Retina (tissue), 1 donor: ENCODE results near the gene LRRC8A.
"Not testable (repeated sequence)": the region's sequence is repeated elsewhere in the genome, so short reads cannot be mapped to it uniquely, and the experiment has no call there.

ENCODE experiments used
- DNase-seq: peaks from one replicate; pipeline ENCODE4 v3.0.0-alpha.2; 2016

The LRRC8A gene

DNA sequence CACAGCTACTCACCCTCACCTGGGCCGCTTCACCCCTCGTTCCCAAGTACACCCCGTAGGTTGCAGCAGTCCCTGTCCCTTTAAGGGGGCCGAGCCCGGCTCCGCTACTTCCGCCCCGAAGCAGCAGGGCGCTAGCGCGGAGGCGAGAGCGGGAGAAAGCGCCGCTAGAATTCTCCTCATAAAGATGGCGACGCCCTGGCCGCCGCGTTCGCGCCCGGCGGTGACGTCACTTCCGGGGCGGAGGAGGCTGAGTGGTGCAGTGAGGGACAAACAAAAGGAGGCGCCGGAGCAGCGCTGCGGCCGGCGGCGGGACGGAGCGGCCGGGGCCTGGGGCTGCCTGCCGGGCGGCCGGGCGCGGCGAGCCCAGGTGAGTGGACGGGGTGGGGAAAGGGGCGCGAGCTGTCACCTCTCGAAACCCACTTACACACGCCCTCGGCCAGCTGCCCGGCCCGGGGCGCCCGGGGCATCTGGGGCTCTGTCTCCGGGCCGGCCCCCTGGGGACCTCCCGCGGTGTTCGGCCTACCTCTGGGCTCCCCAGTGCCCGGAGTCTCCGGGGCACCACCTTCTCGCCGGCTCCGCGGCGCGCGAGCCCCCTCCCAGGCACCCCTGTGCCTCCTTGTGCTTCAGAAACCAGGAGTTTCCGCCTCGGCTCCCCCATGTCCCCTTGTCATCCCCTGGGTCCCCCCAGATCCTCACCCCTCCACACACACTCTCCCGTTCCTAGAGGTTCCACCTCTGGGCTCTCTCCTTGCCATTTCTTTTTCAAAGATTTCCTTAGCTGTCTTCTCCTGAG, at the start of gene LRRC8A, which contains the start of gene KYAT1:
Gene LRRC8A (plus strand): TSS at position 250 of the 793 bp plus-strand sequence. CDS start 25,032 bp downstream, outside the sequence.
Gene KYAT1 (minus strand): TSS at position 67 of the 793 bp plus-strand sequence. CDS start 36,545 bp downstream, outside the sequence.
- peak; percentile 98 for DNase-seq

DNA sequence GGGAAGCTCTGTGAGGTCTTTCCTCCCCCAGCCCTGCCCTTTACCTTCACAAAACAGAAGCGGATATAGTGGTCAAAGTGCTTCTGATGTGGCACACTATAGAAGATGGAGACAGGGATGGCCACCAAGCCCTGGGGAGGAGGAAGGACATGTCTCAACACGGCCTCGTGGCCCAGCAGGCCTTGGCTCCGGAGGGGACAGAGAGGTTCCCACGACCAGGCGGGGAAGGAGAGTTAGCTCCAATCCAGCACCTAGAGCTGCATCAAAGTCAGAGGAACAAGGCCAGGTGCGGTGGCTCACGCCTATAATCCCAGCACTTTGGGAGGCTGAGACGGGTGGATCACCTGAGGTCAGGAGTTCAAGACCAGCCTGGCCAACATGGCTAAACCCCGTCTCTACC, 48.2 kb upstream of the LRRC8A start:
- no peak for DNase-seq

DNA sequence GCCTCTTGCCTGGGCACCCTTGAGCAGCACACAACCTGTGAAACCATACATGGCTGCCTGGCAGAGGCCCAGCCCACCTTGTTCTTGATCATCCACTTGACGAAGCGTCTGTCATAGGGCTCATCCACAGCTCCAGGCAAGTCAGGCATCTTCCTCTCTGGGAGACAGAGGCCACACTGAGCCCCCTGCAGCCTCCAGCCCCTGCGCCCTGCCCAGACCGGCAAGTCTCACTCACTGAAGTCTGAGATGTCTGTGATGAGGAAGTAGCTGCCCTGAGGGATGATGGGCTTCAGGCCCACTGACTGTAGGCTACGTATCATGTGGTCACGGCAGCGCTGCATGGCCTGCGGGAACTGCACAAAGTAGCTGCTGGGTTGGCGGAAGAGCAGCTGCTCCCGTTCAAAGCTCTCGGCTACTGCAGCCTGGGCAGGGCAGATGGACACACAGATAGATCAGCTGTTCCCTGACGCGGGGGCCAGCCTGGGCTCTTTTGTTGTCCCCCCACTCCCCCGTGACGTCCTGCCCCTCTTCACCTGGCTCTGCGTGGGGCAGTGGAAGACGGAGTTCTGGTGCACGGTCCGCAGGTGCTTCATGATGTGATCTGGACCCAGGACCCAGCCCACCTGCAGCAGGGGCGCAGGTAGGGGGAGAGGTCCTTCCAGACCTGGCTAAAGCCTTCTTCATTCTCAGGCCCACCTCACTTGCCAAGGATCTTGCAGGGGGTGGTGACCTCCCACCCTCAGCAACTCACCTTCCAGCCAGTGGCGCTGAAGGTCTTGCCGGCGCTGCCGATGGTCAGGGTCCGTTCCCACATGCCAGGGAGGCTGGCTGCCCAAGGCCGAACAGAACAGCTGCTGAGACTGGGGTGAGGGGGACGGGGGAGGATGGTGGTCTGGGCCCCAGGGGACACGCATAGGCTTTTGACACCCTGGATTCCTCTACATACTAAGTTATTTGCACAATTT, 46.4 kb upstream of the LRRC8A start:
- DNase-seq = no peak

DNA sequence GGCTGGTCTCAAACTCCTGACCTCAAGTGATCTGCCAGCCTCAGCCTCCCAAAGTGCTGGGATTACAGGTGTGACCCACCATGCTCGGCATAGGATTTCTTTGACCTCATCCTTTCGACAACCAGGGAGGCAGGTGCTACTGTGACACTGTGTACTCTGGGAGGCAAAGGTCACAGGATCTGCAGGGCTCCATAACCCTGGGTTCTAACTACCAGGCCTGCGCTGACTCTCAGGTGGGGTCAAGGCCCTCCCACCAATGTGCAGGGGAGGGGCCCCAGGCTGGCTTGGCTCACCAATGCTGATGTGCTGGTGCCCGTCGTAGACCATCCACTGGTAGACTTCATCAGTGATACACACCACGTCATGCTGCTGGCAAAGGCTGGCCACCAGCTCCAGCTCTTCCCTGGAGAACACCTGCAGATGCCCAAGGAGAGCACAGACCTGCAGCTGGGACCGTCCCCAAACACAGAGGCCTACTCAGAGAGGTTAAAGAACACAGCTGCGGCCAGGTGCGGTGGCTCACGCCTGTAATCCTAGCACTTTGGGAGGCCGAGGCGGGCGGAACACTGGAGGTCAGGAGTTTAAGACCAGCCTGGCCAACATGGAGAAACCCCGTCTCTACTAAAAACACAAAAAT, 45.3 kb upstream of the LRRC8A start:
- DNase-seq = no peak

DNA sequence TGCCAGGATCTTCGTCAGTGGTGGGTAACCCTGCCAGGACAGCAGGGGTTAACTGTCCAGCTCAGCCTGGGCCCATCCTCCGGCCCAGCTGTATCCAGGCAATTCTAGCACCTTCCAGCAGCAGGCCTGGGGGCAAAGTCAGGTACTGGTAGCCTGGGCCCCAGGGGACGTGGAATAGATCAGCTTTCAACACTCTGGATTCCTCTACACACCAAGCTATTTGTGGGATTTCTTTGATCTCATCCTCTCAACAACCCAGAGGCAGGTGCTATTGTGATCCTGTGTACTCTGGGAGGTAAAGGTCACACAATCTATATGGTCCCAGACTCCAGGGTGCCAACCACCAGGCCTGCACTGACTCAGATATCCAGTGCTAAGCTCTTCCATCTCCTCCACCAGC, 43.6 kb upstream of the LRRC8A start:
- no peak for DNase-seq

DNA sequence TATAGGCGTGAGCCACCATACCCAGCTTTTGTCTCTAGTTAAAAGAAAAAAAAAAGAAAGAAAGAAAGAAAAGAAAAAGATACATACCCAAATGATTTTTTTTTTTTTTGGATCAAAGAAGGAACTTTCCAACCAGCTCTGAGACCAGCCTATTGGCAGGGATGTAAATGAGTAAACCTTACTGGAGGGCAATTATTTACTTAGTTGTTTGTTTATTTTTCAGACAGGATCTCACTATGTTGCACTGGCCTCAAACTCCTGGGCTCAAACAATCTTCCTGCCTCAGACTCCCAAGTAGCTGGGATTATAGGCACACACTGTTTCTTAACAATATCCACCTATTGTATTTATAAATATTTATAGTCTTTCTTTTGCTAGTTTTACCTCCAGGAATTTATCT, 41.4 kb upstream of the LRRC8A start:
- DNase-seq = no peak

DNA sequence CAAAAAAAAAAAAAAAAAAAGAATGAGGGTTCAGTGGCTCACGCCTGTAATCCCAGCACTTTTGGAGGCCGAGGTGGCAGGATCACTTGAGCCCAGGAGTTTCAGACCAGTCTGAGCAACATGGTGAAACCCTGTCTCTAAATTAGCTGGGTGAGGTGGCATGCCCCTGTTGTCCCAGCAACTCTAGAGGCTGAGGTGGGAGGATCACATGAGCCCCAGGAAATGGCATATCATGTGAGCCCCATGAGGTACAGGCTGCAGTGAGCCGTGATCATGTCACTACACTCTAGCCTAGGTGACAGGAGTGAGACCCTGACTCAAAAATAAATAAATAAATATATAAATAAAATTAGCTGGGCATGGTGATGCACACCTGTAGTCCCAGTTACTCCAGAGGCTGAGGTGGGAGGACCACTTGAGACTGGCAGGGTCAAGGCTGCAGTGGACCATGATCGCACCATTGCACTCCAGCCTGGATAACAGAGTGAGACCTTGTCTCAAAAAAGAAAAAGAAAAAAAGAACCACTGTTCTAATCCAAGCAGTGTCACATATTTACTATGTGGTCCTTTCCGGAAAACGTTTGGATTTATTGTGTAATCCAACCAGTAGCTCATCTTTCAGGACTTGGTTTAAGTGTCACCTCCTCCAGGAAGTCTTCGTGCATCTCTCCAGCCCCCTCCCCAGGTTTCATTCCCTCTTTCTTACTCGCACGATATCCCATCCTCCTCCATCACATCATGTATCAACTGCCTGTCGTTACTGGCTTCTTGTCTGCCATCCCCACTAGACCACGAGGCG, 40.0 kb upstream of the LRRC8A start:
- no peak for DNase-seq

DNA sequence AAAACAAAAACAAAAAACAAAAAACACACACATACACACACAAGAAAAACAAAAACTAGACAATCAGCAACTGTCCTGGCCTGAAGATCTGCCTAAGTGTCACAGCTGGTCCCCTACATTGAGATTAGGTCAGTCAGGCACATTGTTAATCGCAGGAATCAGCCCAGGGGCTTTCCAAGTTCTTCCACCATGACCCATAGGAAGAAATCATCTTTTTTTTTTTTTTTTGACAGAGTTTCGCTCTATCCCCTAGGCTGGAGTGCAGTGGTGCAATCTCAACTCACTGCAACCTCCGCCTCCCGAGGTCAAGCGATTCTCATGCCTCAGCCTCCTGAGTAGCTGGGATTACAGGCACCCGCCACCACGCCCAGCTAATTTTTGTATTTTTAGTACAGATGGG, 38.8 kb upstream of the LRRC8A start:
- DNase-seq = not testable (repeated sequence)

DNA sequence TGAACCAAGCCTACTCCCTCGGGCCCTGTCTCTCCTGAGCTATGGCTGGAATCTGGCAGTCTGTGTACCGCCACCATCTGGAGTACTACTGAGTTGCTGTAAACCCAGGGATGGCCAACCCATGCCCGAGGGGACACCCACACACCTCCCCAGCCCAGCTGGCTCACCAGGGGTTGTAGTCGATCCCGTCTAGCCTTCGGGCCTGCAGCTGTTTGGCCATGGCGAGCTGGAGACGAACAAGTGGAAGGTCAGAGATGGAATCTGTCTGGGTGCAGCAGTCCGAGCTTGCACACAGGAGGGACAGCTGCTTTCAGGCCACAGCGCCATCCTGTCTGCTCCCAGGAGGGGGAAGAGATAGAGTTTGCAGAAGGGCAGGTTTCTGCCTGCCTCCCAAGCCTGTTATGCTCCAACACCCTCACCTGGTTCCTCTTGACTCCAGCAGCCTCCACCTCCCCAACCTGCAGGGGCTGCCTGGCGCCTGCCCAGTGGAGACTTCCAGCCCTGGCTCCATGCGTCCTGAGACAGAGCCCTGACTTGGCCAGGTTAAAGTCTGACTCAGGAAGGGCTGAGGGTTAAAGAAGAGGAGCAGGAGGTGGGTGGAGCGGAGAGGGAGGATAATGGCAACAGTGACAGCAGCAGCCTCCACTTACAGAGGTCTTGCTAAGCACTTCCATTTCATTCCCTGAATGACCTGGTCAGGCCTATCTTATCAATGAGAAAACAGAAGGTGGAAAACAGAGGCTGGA, 36.6 kb upstream of the LRRC8A start:
- no peak for DNase-seq

DNA sequence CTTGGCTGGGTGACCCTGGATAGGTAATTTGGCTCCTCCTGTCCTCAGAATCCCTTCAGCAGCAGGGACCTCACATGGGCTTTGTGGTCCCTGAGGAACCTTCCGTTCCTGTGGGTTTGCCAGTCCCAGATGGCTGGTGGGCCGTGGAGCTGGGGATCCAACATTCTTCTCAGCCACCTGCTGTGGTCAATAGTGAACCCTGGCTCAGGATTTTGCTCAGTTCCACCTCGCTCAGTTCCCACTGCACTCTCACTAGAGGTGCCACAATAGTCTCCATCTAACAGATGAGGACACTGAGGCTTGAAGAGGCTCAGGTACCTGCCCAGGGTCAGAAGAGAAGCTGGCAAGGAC, 35.3 kb upstream of the LRRC8A start:
- DNase-seq = no peak

DNA sequence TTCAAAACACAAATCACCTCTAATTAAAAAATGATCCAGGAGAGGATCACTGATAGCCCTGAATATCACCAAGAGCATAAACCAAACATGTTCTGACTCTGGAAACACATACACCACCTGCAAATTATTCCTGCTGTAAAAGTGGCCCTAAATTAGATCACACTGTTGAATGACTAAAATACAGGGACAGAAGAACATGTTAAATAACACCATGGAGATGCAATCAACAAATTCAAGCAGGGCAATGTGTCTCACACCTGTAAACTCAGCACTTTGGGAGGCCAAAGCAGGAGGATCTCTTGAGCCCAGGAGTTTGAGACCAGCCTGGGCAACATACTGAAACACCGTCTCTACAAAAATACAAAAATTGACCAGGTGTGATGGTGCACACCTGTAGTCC, 34.1 kb upstream of the LRRC8A start:
- no peak for DNase-seq

DNA sequence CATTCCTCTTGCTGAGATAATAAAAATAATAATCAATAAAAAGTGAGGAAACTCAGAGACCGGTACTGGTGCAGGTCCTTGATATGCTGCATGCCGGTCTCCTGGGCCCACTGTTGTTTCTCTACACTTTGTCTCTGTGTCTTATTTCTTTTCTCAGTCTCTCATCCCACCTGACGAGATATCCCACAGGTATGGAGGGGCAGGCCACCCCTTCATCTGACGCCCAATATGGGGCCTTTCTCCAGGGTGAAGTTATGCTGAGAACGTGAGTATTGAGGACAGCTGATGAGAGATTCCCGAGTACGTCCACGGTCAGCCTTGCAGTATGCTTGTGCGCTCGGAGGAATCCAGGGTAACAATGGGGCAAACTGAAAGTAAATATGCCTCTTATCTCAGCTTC, 30.9 kb upstream of the LRRC8A start:
- not testable (repeated sequence) for DNase-seq

DNA sequence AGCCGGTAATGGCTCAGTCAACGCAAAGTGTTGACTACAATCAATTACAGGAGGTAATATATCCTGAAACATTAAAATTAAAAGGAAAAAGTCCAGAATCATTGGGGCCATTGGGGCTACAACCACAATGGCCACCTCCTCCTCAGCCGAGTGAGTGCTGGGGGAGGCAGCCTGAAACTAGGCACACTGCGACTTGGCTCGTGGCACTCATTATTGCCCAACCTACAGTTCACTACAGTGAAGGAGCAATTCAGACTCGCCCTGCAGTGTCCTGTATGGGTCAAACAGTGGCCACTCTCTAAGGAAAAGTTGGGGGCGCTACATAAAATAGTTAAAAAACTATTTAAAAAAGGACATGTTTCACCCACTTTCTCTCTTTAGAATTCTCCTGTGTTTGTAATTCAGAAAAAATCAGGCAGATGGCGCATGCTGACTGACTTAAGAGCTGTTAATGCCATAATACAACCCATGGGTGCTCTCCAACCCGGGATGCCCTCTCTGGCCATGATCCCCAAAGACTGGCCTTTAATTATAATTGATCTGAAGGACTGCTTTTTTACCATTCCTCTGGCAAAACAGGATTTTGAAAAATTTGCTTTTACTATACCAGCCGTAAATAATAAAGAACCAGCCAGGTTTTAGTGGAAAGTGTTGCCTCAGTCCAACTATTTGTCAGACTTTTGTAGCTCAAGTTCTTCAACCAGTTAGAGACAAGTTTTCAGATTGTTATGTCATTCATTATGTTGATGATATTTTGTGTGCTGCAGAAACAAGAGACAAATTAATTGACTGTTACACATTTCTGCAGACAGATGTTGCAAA, 29.9 kb upstream of the LRRC8A start:
- DNase-seq = peak; percentile 35

DNA sequence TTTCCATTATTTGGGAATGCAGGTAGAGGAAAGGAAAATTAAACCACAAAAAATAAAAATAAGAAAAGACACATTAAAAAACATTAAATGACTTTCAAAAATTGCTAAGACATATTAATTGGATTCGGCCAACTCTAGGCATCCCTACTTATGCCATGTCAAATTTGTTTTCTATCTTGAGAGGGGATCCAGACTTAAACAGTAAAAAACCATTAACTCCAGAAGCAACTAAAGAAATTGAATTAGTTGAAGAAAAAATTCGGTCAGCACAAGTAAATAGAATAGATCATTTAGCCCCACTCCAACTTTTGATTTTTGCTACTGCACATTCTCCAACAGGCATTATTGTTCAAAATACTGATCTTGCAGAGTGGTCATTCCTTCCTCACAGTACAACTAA, 29.3 kb upstream of the LRRC8A start:
- not testable (repeated sequence) for DNase-seq

DNA sequence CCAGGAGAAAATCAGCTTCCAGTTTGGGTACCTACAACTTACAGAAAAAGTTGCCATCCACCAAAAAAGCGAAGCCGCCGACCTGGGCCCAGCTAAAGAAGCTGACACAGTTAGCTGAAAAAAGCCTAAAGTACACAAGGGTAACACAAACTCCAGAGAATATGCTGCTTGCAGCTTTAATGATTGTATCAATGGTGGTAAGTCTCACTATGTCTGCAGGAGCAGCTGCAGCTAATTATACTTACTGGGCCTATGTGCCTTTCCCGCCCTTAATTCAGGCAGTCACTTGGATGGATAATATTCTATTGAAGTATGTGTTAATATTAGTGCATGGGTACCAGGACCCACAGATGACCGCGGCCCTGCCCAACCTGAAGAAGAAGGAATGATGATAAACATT, 27.5 kb upstream of the LRRC8A start:
- DNase-seq = not testable (repeated sequence)

DNA sequence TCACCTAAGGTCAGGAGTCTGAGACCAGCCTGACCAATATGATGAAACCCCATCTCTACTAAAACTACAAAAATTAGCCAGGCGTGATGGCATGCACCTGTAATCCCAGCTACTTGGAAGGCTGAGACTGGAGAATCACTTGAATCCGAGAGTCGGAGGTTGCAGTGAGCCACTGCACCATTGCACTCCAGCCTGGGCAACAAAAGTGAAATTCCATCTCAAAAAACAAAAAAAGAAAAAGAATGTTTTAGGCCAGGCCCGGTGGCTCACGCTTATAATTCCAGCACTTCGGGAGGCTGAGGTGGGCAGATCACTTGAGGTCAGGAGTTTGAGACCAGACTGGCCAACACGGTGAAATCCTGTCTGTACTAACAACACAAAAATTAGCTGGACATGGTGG, 23.5 kb upstream of the LRRC8A start:
- DNase-seq = not testable (repeated sequence)

DNA sequence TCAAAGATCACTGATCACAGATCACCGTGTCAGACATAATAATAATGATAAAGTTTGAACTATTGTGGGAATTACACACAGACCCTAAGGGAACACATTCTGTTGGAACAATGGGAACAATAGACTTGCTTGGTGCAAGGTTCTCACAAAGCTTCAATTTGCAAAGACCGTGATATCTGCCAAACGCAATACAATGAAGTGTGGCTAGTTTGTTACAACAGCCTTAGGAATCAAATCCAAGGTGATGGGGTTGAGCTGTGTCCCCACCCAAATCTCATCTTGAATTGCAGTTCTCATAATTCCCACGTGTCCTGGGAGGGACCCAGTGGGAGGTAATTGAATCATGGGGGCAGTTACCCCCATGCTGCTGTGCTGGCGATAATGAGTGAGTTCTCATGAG, 21.0 kb upstream of the LRRC8A start:
- no peak for DNase-seq

DNA sequence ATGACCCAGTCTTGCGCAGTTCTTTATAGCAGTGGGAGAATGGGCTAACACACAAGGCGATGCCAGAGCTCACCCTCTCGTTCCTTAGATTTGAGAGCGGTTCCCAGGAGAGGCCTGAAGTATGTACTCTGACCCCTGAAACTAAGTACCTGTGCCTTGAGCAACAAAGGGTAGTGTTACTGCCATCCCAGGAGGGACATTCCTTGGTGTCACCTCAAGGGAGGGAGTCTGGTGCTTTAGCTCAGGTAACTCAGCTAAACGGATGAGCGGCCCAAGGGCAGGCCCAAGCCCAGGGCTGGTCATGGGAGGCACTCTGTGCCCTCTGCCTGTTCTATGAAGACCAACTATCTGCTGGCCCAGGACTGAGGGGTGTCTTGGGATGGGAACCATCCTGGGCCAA, 20.4 kb upstream of the LRRC8A start:
- DNase-seq = no peak

DNA sequence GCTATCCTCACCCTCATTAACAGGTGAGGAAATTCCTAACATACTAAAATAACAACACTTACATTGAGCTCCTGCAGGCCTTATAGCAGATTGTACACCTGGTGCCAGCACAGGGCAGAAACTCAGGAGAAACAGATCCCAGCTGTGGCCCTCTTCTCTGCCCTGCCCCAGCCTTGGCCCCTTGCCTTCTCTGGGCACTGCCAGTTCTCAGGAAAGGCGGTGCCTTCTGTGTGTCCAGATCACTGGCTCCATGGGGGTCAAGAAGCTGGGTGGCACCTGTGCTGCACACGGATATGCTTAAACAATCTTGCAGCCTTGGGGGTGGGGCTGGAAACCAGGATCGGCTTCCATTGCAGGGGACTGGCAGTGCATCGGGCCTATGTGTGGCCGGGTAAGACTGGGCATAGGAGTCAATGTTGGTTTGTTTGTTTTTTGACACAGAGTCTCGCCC, 19.5 kb upstream of the LRRC8A start:
- no peak for DNase-seq

DNA sequence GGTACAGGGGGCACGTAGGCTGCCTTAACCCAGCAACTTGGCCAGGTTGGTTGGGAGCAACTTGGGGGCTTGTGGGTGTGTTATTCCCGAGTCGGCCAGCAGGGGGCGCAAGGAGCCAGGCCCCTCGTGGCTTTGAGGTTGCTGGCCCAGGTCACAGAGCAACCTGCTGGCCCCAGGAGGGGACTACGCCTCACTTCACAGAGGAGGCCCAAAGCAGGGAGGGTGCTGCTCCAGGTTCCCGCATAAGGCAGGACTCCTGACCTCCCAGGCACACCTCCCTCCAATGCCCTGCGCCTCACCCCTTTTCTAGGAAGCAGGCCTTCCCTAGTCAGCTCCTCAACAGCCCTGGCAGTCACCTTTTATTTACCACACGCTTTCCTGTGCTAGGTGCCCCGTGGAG, 18.3 kb upstream of the LRRC8A start:
- DNase-seq = peak; percentile 80
